BLaER1 (cell line): Measurements from ENCODE around the gene HOXB2.

Experiments
- H3K27ac ChIP-seq: shearing (Covaris generic); formaldehyde crosslinking; 2 replicates; pipeline ENCODE4 v1.8.1; 2022
- H3K27me3 ChIP-seq: shearing (Covaris generic); formaldehyde crosslinking; 2 replicates; pipeline ENCODE4 v1.8.1; 2022
- H3K36me3 ChIP-seq: shearing (Covaris generic); formaldehyde crosslinking; 2 replicates; pipeline ENCODE4 v1.8.1; 2022
- H3K4me1 ChIP-seq: shearing (Covaris generic); formaldehyde crosslinking; 2 replicates; pipeline ENCODE4 v1.8.1; 2022
- H3K4me2 ChIP-seq: shearing (Covaris generic); formaldehyde crosslinking; 2 replicates; pipeline ENCODE4 v1.8.1; 2022
- H3K4me3 ChIP-seq: shearing (Covaris generic); formaldehyde crosslinking; 2 replicates; pipeline ENCODE4 v1.8.1; 2022
- H3K9ac ChIP-seq: shearing (Covaris generic); formaldehyde crosslinking; 2 replicates; pipeline ENCODE4 v1.8.1; 2022
- H3K9me3 ChIP-seq: shearing (Covaris generic); formaldehyde crosslinking; 2 replicates; pipeline ENCODE4 v1.8.1; 2022
- H4K20me1 ChIP-seq: shearing (Covaris generic); formaldehyde crosslinking; 2 replicates; pipeline ENCODE4 v1.8.1; 2022
- Cebpa-rat ChIP-seq: shearing (Covaris generic); IDR thresholded peaks from 2 replicates; pipeline ENCODE4 v1.8.1; 2022

HOXB2 gene

DNA sequence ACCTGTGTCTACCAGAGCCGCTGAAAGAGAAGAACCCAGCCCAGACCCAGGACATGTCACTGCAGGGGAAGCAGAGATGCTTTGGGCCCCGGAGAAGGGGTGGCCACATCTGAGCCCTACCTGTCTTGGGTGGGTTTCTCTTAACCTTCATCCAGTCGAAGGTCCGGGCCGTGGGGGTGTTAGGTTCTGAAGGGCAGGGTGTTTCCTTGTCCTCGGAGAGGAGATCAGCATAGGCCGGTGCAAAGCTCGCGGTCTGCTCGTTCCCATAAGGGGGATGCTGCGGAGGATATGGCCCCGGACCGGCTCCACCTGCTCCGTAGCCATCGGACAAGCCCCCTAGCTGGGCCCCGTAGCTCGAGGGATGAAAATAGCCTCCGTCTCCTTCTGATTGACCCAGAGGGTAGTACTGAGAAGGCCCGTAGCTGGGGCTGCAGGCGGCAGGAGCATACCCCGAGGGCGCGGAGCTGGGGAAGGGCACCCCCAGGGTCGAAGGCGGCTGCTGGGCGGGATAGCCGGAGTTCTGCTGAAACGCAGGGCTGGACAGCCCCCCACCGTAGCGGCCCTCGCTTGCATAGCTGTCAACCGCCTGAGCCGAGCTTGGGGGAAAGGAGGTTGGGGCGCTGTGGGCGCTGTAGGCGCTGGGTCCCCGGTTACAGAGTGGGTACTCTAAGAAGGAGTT, 14.6 kb downstream of the HOXB2 start:
- H3K9me3 ChIP-seq = no peaks in the 10 kb centered on the region
- no peak for TF ChIP-seq Cebpa-rat
- H3K4me1 ChIP-seq = no peaks in the 10 kb centered on the region
- no peaks in the 10 kb centered on the region for H4K20me1 ChIP-seq
- no peak overlapping the region for H3K9ac ChIP-seq
- H3K27ac ChIP-seq = no peak overlapping the region
- no peak overlapping the region for H3K4me3 ChIP-seq
- H3K36me3 ChIP-seq = no peaks in the 10 kb centered on the region
- peaks cover 31% of the 10 kb centered on the region; the same call in 1 of the 2 replicates for H3K27me3 ChIP-seq
- no peak overlapping the region for H3K4me2 ChIP-seq

DNA sequence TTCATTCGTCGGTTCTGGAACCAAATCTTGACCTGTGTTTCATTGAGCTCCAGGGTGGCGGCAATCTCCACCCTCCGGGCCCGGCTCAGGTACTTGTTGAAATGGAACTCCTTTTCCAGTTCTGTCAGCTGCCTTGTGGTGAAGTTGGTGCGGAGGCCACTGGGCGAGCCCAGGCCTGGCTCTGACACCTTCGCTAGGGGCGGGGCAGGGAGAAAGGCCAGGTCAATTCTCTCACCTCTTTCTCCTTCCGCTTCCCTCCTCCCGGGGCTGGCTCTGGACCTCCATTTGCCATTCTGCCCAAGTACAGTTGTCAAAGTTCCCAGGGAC, 15.3 kb downstream of the HOXB2 start:
- TF ChIP-seq Cebpa-rat = no peak
- H3K4me1 ChIP-seq = no peaks in the 10 kb centered on the region
- no peak overlapping the region for H3K4me2 ChIP-seq
- H3K4me3 ChIP-seq = no peak overlapping the region
- H3K9ac ChIP-seq = no peak overlapping the region
- H3K9me3 ChIP-seq = no peaks in the 10 kb centered on the region
- H3K27me3 ChIP-seq = peaks cover 31% of the 10 kb centered on the region; the same call in 1 of the 2 replicates
- H3K27ac ChIP-seq = no peak overlapping the region
- H4K20me1 ChIP-seq = no peaks in the 10 kb centered on the region
- no peaks in the 10 kb centered on the region for H3K36me3 ChIP-seq

GRCh38 chr17:48528936-48529682, 15.8 kb downstream of the HOXB2 start:
- no peaks in the 10 kb centered on the region for H4K20me1 ChIP-seq
- no peak overlapping the region for H3K27ac ChIP-seq
- H3K9ac ChIP-seq = no peak overlapping the region
- no peak for TF ChIP-seq Cebpa-rat
- peaks cover 31% of the 10 kb centered on the region; the same call in 1 of the 2 replicates for H3K27me3 ChIP-seq
- H3K4me3 ChIP-seq = no peak overlapping the region
- no peaks in the 10 kb centered on the region for H3K36me3 ChIP-seq
- H3K4me2 ChIP-seq = no peak overlapping the region
- no peaks in the 10 kb centered on the region for H3K4me1 ChIP-seq
- no peaks in the 10 kb centered on the region for H3K9me3 ChIP-seq

GRCh38 chr17:48528153-48528935, 16.6 kb downstream of the HOXB2 start:
- Histone ChIP-seq H3K4me3 (no peak overlapping the region), H3K27ac (no peak overlapping the region), H3K4me2 (no peak overlapping the region), H3K9ac (no peak overlapping the region), H4K20me1 (no peaks in the 10 kb centered on the region), H3K9me3 (no peaks in the 10 kb centered on the region), H3K27me3 (peaks cover 31% of the 10 kb centered on the region; the same call in 1 of the 2 replicates), H3K4me1 (no peaks in the 10 kb centered on the region), H3K36me3 (no peaks in the 10 kb centered on the region)
- no peak for TF ChIP-seq Cebpa-rat

- H3K4me2 ChIP-seq = no peak overlapping the region
- H3K27ac ChIP-seq = no peak overlapping the region
- no peak overlapping the region for H3K4me3 ChIP-seq
- no peak for TF ChIP-seq Cebpa-rat
- no peaks in the 10 kb centered on the region for H3K36me3 ChIP-seq
- no peak overlapping the region for H3K9ac ChIP-seq
- no peaks in the 10 kb centered on the region for H3K9me3 ChIP-seq
- H3K4me1 ChIP-seq = no peaks in the 10 kb centered on the region
- H4K20me1 ChIP-seq = no peaks in the 10 kb centered on the region
- peaks cover 31% of the 10 kb centered on the region; the same call in 1 of the 2 replicates for H3K27me3 ChIP-seq
Observed at GRCh38 chr17:48527547-48527932, 17.4 kb downstream of the HOXB2 start.

GRCh38 chr17:48526608-48527546, 18.0 kb downstream of the HOXB2 start:
- Histone ChIP-seq H3K4me1 (0 out of 2 replicates have a peak, but pooled peaks cover 6% of the 10 kb centered on the region), H3K9ac (no peak overlapping the region), H3K4me2 (no peak overlapping the region), H3K27ac (no peak overlapping the region), H3K36me3 (no peaks in the 10 kb centered on the region), H3K27me3 (peaks cover 31% of the 10 kb centered on the region; the same call in 1 of the 2 replicates), H3K9me3 (no peaks in the 10 kb centered on the region), H4K20me1 (no peaks in the 10 kb centered on the region), H3K4me3 (no peak overlapping the region)
- no peak for TF ChIP-seq Cebpa-rat

GRCh38 chr17:48523010-48523409, 21.9 kb downstream of the HOXB2 start:
- no peak overlapping the region for H3K27ac ChIP-seq
- H3K27me3 ChIP-seq = peaks cover 27% of the 10 kb centered on the region; the same call in 1 of the 2 replicates

DNA sequence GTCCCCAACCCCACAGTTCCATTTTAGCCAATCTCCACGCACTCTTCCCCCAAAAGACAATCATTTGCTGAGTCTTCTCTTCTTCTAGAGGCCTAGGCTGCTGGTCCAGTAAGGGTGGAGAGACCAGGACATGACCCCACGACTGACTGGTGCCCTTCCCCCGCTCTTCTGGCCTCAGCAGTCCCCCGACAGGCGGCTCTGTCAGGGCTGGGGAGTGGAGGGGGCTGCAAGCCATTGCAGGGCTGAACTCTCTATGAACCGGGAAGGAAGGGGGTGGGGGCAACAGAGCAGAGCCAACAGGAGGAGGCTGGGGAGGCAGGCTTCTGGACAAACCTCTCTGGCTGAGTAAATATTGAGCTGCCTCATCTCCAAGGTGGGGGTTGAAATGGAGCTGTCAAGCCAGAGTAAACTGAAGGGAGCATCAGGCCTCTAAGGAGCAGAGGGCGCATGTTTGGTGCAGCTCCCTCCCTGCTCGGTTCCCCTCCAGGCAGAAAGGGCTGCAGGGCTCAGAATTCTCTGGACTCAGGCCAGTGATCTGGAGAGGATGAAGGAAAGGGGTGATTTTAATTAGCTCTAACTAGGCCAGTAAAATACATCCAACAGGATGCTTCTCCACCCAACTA, 22.8 kb downstream of the HOXB2 start:
- Histone ChIP-seq H3K4me1 (0 out of 2 replicates have a peak, but pooled peaks cover 6% of the 10 kb centered on the region), H3K4me2 (peak overlapping the region; percentile 4), H3K9ac (no peak overlapping the region), H3K9me3 (no peaks in the 10 kb centered on the region), H3K36me3 (no peaks in the 10 kb centered on the region), H4K20me1 (no peaks in the 10 kb centered on the region), H3K27me3 (peaks cover 24% of the 10 kb centered on the region; the same call in 1 of the 2 replicates), H3K27ac (no peak overlapping the region), H3K4me3 (no peak overlapping the region)
- no peak for TF ChIP-seq Cebpa-rat

More at GRCh38 chr17:48523010-48523409, 21.9 kb downstream of the HOXB2 start:
- peak; percentile 60; the same call in 1 of the 2 replicates for TF ChIP-seq Cebpa-rat
- Histone ChIP-seq H3K4me1 (0 out of 2 replicates have a peak, but pooled peaks cover 6% of the 10 kb centered on the region), H3K9ac (no peak overlapping the region), H3K36me3 (no peaks in the 10 kb centered on the region), H4K20me1 (no peaks in the 10 kb centered on the region), H3K9me3 (no peaks in the 10 kb centered on the region), H3K4me3 (no peak overlapping the region), H3K4me2 (no peak overlapping the region)
